Left ventricle myocardium superior (tissue), 1 donor: Measurements from ENCODE around the gene SIK3. TPM values are rescaled to one million over a fixed set of nuclear protein-coding genes. Genes with fewer than 3 reads are reported as not detected.

ENCODE experiments used
- ATAC-seq: fragments of 200-7000 bp; cut with Tn5 transposase; one replicate; pipeline ENCODE4 v1.9.1; 2020; ENCODE audit warnings: mild to moderate bottlenecking, moderate library complexity
- DNase-seq: peaks from one replicate; pipeline ENCODE4 v3.0.0-alpha.2; 2020
- intact Hi-C: fragments of 100-400 bp; cut with micrococcal nuclease; formaldehyde crosslinking; loops from one replicate; pipeline ENCODE4 v1.11.0; 2022
- total RNA-seq: library from RNA; stranded (reverse); fragmentation: NEBNext Ultra II Directional; extraction: Animal tissue kit (Norgen Biotek cat#: 25700); gene quantifications from one replicate; pipeline ENCODE4 v1.2.1, GENCODE V29; 2021
- donor health status: DM: no; HTN: yes; CAD: no; lungs with severe emphysema.

Gene SIK3
- total RNA-seq, 1 donor from 2014 or later = 31.9 TPM

DNA sequence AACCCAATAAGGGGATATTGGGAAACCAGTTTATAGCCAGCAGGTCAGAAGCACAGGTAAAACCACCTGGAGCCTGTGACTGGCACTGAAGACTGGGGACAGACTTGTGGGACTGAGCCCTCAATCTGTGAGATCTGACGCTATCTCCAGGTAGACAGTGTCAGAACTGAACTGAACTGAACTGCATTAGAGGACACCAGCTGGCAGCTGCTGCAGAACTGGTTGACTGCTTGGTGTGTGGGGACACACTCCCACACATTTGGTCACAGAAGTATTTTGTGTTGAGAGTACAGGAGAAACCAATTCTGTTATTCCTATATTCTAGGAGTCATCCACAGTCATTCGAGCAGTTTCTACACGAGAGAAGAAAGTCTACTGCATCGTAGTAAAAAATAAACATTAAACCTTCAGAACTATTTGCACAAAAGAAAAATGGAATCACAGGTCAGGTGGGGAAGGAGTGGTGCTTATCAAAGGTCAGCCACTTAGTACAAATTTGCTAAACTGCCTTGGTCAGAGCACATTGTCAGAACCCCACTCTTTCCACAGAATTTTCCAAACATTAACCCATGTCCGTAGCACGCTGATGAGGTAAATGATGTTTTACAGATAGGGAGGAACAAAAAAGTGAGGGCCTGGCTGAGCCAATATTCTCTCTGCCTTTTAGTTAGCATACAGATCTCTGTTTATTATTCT, 77.2 kb downstream of the SIK3 start:
- intact Hi-C loops = no loop called here
- DNase-seq (no peak), ATAC-seq (no peak)

DNA sequence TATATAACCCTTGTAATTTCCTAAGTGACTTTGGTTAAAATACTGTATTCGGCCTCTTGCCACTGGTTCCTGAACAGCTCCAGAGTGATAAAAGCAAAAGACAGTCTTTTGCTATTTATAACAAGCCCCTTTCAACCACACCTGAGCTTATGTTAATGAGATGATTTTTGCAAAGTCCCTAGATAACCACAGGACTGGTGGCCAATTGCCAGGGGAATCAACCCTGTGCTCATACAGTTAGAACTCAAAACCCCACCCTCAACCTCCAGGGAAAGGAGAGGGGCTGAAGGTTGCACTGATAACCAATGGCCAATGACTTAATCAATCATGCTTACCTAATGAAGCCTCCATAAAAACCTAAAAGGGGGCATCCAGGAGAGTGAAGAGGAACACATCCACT, 77.9 kb downstream of the SIK3 start:
- intact Hi-C loops = no loop called here

DNA sequence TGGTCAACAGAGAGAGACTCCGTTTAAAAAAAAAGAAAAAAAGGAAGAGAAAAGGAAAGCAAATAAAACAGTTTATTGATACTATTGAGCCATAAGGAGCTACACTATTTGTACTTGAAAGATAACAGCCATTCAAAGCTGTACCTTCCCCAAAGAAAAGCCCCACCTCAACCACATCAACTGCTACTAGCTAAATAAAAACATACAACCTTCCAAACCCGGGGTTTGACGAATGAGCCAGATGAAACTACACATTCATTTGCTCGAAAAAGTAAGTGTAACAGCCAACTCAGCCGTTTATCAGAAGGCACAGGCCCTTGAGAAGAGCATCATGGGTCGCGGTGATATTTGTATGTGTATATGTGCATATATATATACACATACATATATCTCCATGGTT, 78.4 kb downstream of the SIK3 start:
- DNase-seq (no peak), ATAC-seq (no peak)
- intact Hi-C loops = no loop called here

More for the DNA sequence above, 77.9 kb downstream of the SIK3 start:
- ATAC-seq = no peak
- DNase-seq = no peak

DNA sequence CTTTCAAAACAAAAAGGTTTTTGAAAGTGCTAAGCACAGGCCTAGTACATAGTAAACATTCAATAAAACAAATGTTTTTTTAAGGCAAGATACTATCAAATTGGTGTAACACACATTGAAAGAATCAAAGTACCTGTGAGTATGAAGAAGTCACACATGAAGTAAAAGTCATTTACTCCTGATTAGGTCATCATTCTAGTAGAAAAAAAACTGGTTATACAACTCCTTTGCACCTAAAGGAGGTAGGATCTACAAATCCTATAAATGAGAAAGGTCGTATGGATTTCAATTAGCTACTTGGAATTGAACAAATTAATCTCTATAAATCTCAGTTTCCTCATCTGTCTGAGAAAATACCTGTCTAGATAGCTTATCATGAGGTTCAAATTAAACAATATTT, 80.8 kb downstream of the SIK3 start:
- intact Hi-C loops = no loop called here
- no peak for ATAC-seq
- DNase-seq = no peak

DNA sequence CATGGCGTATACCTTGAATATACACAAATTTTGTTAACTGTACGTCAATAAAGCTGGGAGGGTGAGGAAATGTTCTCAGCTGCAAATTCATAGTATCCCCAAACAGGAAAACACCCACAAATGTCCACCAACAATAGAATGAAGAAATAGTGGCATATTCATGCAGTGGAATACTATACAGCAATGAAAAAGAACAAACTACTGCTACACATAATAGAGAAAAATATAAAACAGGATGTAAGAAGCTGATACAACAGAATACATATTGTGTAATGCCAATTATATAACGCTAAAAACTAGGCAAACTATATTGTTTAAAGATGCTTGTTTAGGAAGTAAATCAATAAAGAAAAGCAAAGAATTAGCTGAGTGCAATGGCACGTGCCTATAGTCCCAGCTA, 81.5 kb downstream of the SIK3 start:
- intact Hi-C loops = no loop called here
- ATAC-seq = no peak
- no peak for DNase-seq

DNA sequence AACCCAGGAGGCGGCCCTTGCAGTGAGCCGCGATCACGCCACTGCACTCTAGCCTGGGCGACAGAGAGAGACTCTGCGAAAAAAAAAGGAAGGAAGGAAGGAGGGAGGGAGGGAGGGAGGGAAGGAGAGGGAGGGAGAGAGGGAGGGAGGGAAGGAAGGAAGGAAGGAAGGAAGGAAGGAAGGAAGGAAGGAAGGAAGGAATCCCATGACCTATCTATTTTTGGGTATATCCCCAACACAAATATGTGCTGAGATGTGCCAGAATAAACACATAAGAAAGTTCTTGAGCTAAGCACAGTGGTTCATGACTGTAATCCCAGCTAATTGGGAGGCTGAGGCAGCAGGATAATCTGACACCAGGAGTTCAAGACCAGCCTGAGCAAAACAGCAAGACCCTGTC, 82.0 kb downstream of the SIK3 start:
- DNase-seq (no peak), ATAC-seq (no peak)
- intact Hi-C loops = no loop called here

DNA sequence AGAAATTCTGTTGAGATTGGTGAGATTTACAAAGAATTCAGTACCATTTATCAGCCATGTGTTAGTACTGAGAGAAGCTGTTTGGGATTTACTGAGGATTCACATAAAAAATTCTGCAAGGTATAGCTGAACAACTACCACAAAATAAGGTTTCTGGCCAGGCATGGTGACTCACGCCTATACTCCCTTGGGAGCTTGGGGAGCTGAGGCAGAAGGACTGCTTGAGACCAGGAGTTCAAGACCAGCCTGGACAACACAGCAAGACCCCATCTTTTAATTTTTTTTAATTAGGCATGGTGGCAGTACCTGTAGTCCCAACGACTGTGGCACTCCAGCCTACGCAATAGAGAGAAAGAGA, 86.7 kb downstream of the SIK3 start:
- intact Hi-C loops = no loop called here
- ATAC-seq (no peak), DNase-seq (no peak)

DNA sequence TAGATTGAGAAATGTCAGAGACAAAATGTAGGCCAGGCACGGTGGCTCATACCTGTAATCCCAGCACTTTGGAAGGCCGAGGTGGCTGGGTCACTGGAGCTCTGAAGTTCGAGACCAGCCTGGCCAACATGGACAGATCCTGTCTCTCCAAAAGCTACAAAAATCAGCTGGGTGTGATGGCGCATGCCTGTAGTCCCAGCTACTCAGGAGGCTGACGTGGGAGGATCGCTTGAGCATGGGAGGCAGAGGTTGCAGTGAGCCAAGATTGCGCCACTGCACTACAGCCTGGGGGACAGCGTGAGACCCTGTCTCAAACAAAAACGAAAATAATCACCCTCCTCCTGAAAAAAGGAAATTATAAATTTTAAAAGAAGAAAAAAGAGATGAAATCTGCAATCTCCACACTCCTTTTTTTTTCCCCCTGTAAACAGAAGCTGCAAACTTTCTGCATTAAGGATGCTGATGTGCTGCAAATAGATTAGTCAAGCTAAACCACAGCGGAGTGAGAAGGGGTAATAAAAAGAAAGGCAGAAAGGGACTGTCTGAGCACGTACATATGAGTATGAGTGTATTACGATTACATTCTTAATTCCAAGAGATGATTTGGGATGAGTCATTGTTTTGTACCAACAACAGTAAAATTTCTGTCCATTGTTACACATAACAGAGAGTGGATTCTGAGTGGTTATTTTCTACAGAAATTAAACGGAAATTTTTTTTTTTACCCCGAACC, 87.3 kb downstream of the SIK3 start:
- intact Hi-C loops = no loop called here
- ATAC-seq = no peak

DNA sequence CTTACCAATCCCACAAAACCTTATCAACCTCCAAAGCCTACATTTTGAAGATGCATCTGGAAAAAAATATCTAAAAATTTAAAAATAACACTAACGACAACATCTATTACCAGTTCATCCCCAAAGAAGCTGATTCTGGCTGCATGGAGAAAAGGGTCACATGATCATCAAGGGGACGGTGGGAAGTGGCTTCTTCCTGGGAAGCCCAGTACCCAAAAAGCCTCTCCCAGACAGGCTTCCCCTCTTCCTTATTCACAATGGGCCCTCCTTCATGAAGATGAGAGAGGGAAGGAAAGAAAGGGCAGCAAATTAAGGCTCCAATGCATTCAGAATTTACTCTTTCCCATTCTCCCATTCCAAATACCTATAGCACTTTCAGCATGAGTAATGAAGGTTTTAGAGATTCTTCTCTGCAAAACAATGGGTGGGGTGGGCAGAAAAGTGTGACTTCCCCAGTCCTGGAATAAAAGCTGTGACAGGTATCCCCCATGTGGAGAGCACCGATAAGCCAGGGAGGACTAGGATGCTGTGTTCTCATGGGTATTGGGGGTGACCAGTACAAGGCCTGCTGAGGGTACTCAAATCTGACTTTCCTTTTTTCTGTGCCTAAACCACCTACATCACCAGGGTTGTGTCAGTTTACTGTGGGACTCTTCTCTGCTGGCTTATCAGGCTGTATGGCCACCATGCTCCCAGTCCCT, 88.2 kb downstream of the SIK3 start:
- intact Hi-C loops = no loop called here
- ATAC-seq (no peak), DNase-seq (no peak)

More for the DNA sequence above, 87.3 kb downstream of the SIK3 start:
- DNase-seq = no peak

DNA sequence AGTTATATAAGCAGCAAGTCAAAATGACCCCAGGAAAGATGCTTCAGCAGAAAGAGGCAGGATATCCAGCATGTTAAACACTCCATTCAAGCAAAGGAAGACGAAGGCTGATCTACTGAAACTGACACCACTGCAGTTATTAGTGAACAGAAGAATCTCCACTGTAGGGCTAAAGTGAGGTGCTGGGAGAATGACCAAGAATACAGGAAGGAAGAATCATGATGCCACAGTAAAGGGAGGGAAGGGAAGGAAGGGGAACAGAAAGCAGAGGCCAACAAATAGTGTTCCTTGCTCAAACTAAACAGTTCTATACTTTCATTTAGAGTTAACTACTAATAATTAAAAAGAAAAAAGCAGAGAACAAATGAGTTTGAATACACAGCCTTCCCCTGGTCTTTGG, 92.5 kb downstream of the SIK3 start:
- ATAC-seq = peak; percentile 27
- no peak for DNase-seq
- intact Hi-C loops = no loop called here

DNA sequence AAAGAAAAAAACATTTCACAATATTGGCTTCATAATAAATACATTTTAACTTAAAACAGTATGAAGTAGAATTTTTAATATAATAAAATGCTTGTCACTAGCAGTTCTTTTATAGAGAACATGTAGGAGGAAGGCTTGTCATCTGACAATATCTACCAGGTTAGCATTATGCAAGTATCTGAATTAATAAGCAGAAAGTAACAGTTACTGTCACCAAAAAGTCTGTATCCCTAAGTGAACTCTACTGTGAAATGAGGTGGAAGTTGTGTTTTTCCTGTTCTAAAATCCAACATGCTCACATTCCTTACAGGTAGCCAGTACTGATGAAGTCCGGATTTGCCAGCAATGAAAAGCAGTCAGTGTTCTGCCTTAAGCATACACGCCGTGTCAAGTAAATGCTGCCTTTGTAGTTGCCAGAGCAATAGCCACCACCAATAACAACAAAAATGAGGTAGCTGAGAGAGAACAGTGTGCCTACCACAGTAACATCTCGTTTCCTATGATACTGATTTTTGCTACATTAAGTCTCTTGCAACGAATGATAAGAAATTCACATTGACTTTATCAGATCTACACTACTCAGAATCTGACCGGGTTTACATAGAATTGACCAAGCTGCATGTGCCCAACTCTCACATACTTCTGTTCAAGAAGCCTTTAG, 95.5 kb downstream of the SIK3 start:
- ATAC-seq = peak; percentile 33
- DNase-seq = no peak
- intact Hi-C loops = no loop called here

DNA sequence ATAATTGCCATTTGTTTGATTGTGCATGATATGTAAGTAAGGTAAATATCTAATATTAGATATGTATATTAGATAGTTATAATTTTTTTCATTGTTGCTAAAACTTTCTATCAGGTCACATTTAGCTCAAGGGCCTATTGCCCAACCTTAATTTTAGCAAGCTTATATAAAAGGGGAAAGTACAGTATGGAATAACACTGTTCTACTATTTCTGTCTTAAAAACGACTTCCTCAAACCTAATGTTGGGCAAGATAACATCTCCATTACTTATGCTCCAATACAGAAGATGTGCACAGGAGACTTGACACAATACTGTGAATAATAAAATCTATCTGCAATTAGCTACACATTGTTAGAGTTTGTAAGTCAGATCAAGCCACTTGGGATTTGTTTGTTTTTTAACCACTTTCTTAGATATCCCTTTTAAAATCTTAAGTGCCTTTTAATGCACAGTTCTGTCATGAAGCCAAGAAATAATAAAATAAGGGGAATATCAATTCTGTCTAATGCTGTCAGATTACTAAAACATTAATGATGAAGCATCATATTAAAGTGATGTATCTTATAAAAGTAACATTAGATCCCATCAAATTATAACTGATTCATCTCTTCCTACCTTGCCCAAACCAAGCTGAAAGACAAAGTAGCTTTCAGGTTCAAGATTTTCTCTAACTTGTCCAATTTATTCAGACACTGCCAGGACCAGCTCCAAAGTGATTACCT, 98.1 kb downstream of the SIK3 start:
- ATAC-seq = peak; percentile 13
- intact Hi-C loops = no loop called here

DNA sequence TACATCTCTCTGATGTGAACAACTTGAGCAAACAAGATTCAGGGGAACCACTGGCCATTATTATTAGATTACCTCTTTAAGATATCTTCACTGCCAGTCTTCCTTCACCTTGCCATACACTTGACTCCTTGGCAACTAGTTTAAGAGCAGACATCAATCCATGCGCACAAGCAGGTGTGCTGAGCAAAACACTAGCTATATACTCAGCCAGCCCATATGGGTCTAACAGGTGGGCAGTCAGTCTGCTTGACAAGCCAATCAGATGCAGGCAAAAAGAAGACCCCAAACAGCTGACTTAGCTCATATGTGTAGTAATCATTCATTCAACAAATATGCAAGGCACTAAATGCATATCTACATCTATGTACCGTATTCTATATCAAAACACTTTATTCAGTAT, 101.2 kb downstream of the SIK3 start:
- intact Hi-C loops = no loop called here
- DNase-seq = no peak
- no peak for ATAC-seq

More for the DNA sequence above, 98.1 kb downstream of the SIK3 start:
- no peak for DNase-seq

DNA sequence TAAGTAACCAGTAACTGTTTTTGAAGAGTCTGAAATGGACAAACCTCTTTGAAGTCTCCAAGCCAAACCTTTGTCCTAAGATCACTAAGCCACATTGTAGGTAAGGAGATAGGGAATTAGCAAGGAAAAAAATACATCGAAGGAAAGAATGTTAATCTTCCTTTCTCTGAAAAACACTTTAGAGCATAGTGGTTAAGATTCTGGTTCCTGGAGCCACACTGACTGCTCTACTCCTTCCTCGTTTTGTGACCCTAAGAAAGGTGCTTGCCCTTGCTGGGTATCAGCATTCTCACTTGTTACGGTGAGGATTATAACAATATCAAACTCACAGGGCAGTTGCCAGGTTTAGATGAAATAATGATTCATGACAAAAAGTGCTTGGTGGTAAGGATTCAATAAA, 104.0 kb downstream of the SIK3 start:
- DNase-seq (no peak), ATAC-seq (no peak)
- intact Hi-C loops = no loop called here

DNA sequence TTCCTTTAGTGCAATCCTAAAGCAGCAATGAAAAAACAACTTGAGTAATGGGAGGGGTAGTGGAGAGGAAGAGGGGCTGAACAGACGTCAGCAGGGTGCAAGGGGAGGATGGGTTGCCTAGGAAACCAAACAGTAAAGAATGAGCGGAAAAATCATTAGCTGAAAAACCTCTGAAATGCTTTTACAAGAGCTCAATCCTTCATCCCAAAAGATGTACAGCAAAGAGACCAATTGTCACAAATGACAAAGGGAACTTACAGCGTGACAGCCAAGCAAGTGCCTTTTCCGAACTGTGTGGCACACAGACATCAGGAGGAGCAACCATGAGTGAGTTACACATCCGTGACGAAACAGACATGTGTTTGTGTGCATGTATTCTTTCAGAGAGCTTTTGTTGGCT, 104.6 kb downstream of the SIK3 start:
- DNase-seq (no peak), ATAC-seq (peak; percentile 15)
- intact Hi-C loops = no loop called here

DNA sequence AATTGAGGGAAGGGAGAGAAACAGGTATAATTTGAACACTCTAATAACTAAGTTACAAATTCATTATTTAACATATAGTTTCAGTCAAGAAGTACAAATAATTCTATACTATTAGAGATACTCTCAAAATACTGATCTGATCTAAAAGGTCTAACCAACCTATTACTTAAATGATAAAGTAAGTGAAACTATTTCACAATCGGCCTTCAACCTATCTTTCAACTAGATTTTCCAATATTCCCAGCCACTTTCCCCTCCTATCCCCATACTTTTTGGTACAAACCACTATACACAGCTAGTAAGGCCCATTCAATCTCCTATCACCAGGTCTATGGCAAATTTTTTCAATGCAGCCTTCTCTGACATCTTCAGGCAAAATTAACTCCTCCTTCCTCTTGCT, 106.7 kb downstream of the SIK3 start:
- DNase-seq (no peak), ATAC-seq (no peak)
- intact Hi-C loops = no loop called here

DNA sequence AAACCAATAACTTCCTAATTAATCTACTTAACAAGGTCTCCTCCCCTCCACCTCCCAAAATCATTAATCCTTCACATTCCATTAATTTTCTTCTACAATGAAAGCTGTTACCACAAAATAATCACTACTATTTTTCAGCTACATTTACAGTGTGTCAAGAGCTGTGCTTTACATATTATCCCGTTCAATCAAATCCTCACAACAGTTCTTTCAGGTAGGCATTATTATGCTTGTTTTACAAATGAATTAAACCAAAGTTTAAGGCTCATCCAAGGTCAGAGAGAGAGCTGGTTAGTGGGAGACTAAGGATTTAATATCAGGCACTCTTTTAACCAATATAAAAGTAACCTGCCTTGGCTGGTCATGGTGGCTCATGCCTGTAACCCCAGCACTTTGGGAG, 107.4 kb downstream of the SIK3 start:
- ATAC-seq (no peak), DNase-seq (no peak)
- intact Hi-C loops = no loop called here

DNA sequence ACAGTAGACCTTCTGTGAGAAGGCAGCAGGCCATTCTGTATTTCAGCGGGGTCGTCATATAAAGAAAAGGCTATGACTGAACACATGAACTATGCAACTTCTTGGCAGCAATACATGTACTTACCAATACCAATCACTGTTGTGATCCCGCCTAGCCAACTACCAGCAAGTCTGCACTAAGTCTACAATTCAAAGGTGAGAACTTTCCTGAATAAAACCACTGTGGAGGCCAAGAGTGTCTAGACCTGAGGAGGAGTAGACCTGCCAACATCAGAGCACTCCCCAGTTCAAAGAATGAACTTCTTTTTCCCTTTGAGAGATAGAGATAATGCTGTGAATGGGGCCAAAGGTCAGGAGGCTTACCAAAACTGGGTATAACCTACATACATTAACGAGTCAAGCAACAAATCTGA, 108.2 kb downstream of the SIK3 start:
- intact Hi-C loops = no loop called here

DNA sequence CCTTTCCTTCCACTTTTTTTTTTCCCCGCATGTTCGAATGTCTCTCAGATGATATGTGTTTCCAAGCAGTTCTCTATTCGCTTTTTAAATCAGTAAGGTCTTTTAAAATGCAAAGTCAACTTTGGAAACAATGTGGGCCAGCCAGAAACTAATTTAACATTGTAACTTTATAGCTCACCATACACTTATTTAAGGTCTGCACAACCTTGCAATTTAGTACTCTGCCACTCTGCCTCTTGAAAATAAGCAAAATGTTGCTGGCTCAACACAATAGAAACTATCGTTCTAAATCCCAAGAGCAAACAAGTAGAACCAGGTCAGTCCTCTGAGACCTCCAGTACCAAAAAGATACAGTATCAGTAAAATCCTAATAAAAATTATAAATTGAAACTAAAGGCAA, 109.0 kb downstream of the SIK3 start:
- DNase-seq = no peak
- no peak for ATAC-seq
- intact Hi-C loops = no loop called here

More for the DNA sequence above, 108.2 kb downstream of the SIK3 start:
- no peak for DNase-seq
- peak; percentile 82 for ATAC-seq
